HK-2 (cell line): Measurements from ENCODE around the gene BSX.

Experiments used
- DNase-seq: peaks from one replicate; pipeline ENCODE4 v3.0.0-alpha.2; 2018; ENCODE audit not compliant: unreplicated experiment

Gene BSX

GRCh38 chr11:122981388-122982264 is at the start of gene BSX:
TSS of gene BSX (minus strand) at chr11:122981834. CDS start at chr11:122981671, 163 bp downstream.
- DNase-seq: peak; percentile 55

- no peak for DNase-seq
Measured at GRCh38 chr11:123030517-123030916, 48.9 kb upstream of the BSX start.

- peak; percentile 23 for DNase-seq
Measured at GRCh38 chr11:123020968-123021367, 39.3 kb upstream of the BSX start.

- DNase-seq: no peak
Measured at GRCh38 chr11:123018702-123019101, 37.1 kb upstream of the BSX start.

GRCh38 chr11:123011510-123011909 is 29.9 kb upstream of the BSX start:
- no peak for DNase-seq

- DNase-seq: no peak
Measured at GRCh38 chr11:123006860-123007542, 25.4 kb upstream of the BSX start.

GRCh38 chr11:123000721-123001120 is 19.1 kb upstream of the BSX start:
- no peak for DNase-seq

GRCh38 chr11:122998727-122999366 is 17.2 kb upstream of the BSX start:
- no peak for DNase-seq

- no peak for DNase-seq
Measured at GRCh38 chr11:122995526-122995925, 13.9 kb upstream of the BSX start.

GRCh38 chr11:122984186-122985011 is 2.8 kb upstream of the BSX start:
- no peak for DNase-seq

GRCh38 chr11:122983438-122984185 is 2.0 kb upstream of the BSX start:
- no peak for DNase-seq

- DNase-seq: no peak
Measured at GRCh38 chr11:122979815-122980595, 1.6 kb downstream of the BSX start.

- DNase-seq: no peak
Measured at GRCh38 chr11:122979103-122979814, 2.4 kb downstream of the BSX start.

GRCh38 chr11:122978299-122978620 is 3.4 kb downstream of the BSX start:
- DNase-seq: no peak

GRCh38 chr11:122977470-122978298 is 4.0 kb downstream of the BSX start:
- no peak for DNase-seq

GRCh38 chr11:122976734-122977469 is 4.7 kb downstream of the BSX start:
- DNase-seq: no peak

- no peak for DNase-seq
Measured at GRCh38 chr11:122976061-122976733, 5.4 kb downstream of the BSX start.
